Hematopoietic multipotent progenitor cell (in vitro differentiated cells): ENCODE data around the gene LAMA1. TPM values are rescaled to one million over a fixed set of nuclear protein-coding genes. Genes with fewer than 3 reads are reported as not detected.
"Not testable (repeated sequence)": the region's sequence is repeated elsewhere in the genome, so short reads cannot be mapped to it uniquely, and the experiment has no call there.

Experiments
- DNase-seq, 3 donors: peaks; one replicate each; pipeline ENCODE4 v3.0.0-alpha.2; 2011 to 2015; ENCODE audit warnings: low read depth in 2 of 3, low spot score in 2 of 3
- total RNA-seq: library from RNA; depleted of rRNA; stranded (reverse); fragments of >200 nt; gene quantifications from one replicate; pipeline ENCODE4 v1.2.3, GENCODE V29; 2012

Gene LAMA1
- total RNA-seq, 1 donor, result under 0.01 TPM

- no peak for DNase-seq
Observed at GRCh38 chr18:6955304-6955703, 162.3 kb downstream of the LAMA1 start.

- no peak for DNase-seq
Observed at GRCh38 chr18:6954501-6954900, 163.1 kb downstream of the LAMA1 start.

GRCh38 chr18:6951336-6952090, 166.1 kb downstream of the LAMA1 start:
- DNase-seq, result no peak

- no peak for DNase-seq
Observed at GRCh38 chr18:6950641-6951040, 167.0 kb downstream of the LAMA1 start.

GRCh38 chr18:6949800-6950586, 167.6 kb downstream of the LAMA1 start:
- no peak for DNase-seq

GRCh38 chr18:6948281-6949055, 169.1 kb downstream of the LAMA1 start:
- DNase-seq, result no peak

GRCh38 chr18:6947338-6948030, 170.1 kb downstream of the LAMA1 start:
- no peak for DNase-seq

GRCh38 chr18:6943143-6943542, 174.5 kb downstream of the LAMA1 start:
- no peak for DNase-seq

- no peak for DNase-seq
Observed at GRCh38 chr18:6942742-6943141, 174.9 kb downstream of the LAMA1 start.

- peak in 1 of 3 donors; percentile 34 for DNase-seq
Observed at GRCh38 chr18:6941996-6942395, 175.6 kb downstream of the LAMA1 start.

GRCh38 chr18:6940451-6940850, 177.1 kb downstream of the LAMA1 start:
- DNase-seq, result no peak

- DNase-seq, result no peak
Observed at GRCh38 chr18:6939972-6940371, 177.6 kb downstream of the LAMA1 start.

- DNase-seq, result not testable (repeated sequence)
Observed at GRCh38 chr18:6938403-6938802, 179.2 kb downstream of the LAMA1 start.

- no peak for DNase-seq
Observed at GRCh38 chr18:6938003-6938402, 179.6 kb downstream of the LAMA1 start.

- no peak for DNase-seq
Observed at GRCh38 chr18:6934859-6935258, 182.7 kb downstream of the LAMA1 start.

- DNase-seq, result no peak
Observed at GRCh38 chr18:6929370-6930102, 188.1 kb downstream of the LAMA1 start.

GRCh38 chr18:6928359-6928758, 189.2 kb downstream of the LAMA1 start:
- no peak for DNase-seq

GRCh38 chr18:6927153-6927552, 190.4 kb downstream of the LAMA1 start:
- no peak for DNase-seq

- DNase-seq, result no peak
Observed at GRCh38 chr18:6923220-6923619, 194.4 kb downstream of the LAMA1 start.

- DNase-seq, result no peak
Observed at GRCh38 chr18:6921571-6921970, 196.0 kb downstream of the LAMA1 start.
